ENCODE results near the gene CALM3.
"Not testable (repeated sequence)": the region's sequence is repeated elsewhere in the genome, so short reads cannot be mapped to it uniquely, and the experiment has no call there.

The CALM3 gene

DNA sequence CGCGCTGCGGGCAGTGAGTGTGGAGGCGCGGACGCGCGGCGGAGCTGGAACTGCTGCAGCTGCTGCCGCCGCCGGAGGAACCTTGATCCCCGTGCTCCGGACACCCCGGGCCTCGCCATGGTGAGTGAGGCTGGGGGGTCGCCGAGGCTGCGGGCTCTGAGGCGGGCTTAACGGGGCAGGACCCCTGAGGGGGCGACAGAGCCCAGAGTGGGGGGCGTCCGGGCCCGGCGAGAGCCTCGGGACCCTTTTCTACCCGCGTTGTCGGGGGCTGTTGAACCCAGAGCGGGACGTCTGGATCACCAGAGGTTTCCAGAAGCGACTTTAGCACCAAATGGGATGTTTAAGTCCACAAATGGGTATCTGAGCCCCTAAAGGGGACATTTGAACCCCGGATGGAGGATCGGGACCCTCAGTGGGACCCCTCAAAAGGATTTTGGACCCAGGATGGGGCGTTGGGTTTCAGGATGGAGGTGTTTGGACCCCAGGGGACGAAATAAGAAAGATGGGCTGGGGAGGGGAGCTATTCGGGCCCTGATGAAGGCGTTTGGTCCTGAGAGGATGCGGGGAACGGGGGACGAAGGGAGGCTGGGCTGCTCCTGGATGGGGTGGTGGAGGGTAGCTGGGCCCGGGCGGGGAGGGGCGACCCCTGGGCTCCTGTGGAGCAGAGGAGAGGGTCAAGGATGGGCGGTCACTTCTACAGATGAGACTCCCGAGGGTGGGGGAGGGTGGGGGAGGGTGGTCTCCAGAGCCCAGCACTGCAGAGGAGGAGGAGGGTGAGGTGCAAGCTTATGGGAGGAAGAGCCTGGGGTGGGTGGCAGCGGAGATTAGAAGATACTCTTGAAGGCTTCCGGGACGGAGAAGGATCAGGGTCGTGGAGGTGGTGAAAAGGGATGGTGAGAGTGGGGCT, at the start of gene CALM3:
CALM3 (plus strand) TSS at position 13 of the 907 bp plus-strand sequence; CDS start at position 118, 105 bp downstream.
- FAIRE-seq, result no peak

DNA sequence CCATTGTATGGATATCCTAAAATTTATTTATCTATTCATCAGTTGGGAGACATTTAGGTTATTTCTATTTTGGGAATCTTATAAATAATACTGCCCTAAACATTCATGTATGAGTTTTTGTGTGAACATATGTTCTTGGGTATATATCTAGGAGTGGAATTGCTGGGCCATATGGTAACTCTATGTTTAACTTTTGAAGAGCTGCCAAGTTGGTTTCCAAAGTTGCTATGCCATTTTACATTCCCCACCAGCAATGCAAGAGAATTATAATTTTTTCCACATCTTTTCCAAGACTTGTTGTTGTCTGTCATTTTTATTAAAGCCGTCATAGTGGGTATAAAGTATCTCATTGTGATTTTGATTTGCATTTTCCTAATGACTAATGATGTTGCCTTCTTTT, 48.2 kb upstream of the CALM3 start:
- no peak for FAIRE-seq

DNA sequence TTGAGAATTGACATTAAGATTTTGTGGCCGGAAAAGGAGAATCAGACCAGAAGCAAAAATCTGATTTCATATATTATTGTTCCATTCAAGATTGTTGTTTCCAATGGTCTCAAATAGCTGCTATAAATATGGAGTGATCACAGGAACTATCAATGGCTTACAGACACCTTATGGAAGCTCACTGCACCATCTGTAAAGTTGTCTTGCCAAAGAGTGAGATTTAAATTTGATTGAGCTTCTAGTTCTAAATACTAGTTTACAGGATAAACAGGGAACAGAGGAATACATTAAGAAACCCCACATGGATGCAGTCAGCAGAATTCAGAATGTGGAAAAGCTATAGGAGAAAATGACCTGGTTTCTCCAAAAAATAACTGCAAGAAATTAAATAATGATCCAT, 47.0 kb upstream of the CALM3 start:
- no peak for FAIRE-seq

DNA sequence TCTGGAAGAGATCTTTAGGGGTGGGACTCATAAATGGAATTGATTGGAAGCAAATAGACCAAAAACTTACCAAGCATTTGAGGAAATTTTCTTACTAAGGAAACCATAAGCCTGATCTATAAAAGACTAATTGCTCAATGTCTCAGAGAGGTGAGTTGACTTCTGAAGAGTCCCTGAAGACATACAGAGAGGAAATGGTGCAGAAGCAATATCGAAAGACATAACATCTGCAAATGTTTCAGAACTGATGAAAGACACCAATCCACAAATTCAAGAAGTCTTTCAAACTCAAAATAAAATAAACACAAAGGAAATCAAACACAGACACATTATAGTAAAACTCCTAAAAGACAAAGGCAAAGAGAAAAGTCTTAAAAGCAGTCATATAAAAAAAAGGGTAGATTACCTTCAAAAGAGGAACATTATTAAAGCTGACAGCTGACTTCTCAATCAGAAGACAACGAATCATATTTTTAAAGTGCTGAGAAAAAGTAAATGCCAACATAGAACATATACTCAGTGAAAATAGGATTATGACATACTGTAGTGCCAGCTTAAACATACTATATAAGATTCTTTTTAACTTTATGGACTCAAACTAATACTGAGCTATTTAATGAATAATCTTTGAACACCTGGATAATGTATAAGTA, 45.4 kb upstream of the CALM3 start:
- FAIRE-seq, result no peak

DNA sequence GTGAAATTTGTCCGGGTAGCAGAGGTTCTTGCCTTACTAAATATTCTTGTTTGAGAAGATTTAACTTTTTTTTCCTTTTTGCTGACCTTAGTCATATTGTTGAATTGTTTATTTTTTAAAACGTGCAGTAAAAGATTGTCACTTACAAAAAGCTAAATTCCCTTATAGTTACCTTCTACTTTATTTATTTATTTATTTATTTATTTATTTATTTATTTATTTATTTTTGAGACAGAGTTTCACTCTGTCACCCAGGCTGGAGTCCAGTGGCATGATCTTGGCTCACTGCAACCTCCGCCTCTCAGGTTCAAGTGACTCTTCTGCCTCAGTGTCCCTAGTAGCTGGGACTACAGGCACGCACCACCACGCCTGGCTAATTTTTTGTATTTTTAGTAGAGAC, 44.7 kb upstream of the CALM3 start:
- not testable (repeated sequence) for FAIRE-seq

- no peak for FAIRE-seq
These were observed 41.9 kb upstream of the CALM3 start for GRCh38 chr19:46559203-46559602.

- FAIRE-seq, result not testable (repeated sequence)
These were observed 41.5 kb upstream of the CALM3 start for GRCh38 chr19:46559675-46560074.

DNA sequence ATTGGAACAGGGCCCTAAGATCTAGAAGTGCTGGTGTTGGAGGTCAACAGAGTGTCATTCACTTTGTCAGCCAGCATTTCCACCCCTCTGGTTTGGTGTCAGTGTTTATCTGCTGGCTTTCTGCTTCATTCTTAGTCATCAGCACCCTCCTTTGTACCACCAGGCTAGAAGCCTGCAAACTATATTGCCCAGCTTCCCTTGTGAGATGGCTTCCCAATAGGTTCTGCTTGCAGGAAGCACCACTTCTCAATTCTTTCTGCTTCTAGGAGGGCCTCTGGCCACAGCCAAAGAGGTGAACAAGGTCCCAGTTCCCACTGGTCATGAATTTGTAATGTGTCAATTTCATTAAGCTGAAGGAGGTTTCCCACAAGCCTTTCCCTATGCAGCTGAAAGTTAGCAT, 36.4 kb upstream of the CALM3 start:
- FAIRE-seq, result no peak

- no peak for FAIRE-seq
These were observed 29.6 kb upstream of the CALM3 start for GRCh38 chr19:46571495-46571894.

- no peak for FAIRE-seq
These were observed 27.2 kb upstream of the CALM3 start for GRCh38 chr19:46573679-46574498.

GRCh38 chr19:46574533-46574932, 26.6 kb upstream of the CALM3 start:
- FAIRE-seq, result no peak

- FAIRE-seq, result no peak
These were observed 22.7 kb upstream of the CALM3 start for GRCh38 chr19:46578450-46578849.

DNA sequence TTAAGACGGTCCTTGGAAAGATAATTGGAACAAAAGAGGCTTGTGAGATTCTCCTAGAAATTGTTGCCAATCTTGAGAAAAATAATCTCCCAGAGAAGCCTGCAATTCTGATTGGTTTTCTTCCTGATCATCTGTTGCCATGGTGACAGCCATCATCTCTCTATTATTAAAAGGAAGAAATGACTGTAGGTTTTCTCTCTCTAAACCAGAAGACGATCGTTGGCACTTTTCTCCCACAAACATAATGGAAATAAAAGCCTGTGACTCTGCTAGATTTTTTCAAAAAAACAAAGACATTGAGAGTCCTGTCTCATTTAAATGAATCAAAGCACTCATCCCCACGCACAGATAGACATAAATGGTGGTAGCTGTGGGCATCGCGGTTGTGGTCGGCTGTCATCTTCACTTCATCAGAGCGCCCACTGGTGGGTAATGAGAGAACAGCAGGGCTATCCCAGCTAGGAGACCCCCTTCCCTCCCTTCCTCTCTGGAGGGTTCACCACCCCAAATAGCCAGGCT, 21.7 kb upstream of the CALM3 start:
- FAIRE-seq, result no peak

- FAIRE-seq, result no peak
These were observed 20.9 kb upstream of the CALM3 start for GRCh38 chr19:46580247-46580646.

DNA sequence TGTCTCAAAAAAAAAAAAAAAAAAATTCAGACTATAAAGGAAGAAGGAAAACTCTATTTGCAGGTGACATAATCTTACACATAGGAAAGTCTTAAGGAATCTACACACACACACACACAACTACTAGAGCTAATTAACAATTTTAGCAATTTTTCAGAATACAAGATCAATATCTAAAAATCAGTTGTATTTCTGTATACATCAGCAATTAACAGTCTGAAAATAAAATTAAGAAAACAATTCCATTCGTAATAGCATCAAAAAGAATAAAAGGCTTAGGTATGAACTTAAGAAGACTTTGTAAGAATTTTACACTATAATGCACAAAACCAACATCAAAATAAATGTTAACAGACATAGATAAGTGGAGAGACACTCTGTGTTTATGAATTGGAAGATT, 15.6 kb upstream of the CALM3 start:
- FAIRE-seq, result no peak

- FAIRE-seq, result no peak
These were observed 14.8 kb upstream of the CALM3 start for GRCh38 chr19:46586294-46586693.

DNA sequence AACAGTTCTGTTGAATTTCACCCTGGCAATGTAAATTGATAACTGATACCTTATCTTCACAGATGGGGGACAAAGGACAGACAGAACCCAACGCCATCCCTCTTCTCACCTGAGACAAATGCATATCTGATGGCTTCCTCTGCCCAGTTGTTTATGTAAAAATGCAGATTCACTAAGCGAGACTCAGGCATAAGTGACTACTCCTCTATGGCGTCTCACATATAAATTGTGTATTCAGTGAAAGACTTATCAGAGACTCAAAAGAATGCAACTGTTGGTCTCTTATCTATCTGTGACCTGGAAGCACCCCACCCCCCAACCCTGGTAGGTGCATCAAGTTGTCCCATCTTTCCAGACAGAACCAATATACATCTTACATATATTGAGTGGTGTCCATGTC, 13.3 kb upstream of the CALM3 start:
- FAIRE-seq, result no peak

DNA sequence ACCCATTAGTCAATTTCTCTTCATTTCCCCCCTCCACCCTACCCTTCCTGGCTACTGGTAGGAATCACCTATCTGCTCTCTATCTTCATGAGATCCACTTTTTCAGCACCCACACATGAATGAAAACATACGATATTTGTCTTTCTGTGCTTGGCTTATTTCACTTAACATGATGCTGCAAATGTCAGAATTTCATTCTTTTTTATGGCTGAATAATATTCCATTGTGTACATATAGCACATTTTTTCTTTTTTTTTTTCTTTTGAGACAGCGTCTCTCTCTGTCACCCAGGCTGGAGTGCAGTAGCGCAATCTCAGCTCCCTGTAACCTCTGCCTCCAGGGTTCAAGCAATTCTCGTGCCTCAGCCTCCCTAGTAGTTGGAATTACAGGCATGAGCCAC, 9.9 kb upstream of the CALM3 start:
- FAIRE-seq, result no peak

- FAIRE-seq, result no peak
These were observed 9.3 kb upstream of the CALM3 start for GRCh38 chr19:46591870-46592269.

DNA sequence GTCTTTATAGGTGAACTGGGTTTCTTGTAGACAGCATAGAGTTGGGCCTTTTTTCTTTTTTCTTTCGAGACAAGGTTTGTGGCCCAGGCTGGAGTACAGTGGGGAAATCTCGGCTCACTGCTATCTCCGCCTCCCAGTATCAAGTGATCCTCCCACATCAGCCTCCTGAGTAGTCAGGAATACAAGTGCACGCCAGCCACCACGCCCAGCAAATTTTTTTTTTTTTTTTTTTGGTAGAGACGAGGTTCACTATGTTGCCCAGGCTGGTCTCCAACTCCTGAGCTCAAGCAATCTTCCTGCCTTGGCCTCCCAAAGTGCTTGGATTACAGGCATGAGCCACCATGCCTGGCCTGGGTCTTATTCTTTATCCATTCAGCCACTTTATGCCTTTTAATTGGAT, 5.1 kb upstream of the CALM3 start:
- no peak for FAIRE-seq

- FAIRE-seq, result no peak
These were observed 2.7 kb upstream of the CALM3 start for GRCh38 chr19:46598372-46598917.

- FAIRE-seq, result no peak
These were observed 1.3 kb upstream of the CALM3 start for GRCh38 chr19:46599716-46600373.

Data from colon (tissue), 2 donors.